Muscle layer of duodenum (tissue), 2 donors: Measurements from ENCODE around the gene LSM2.
"Not testable (repeated sequence)": the region's sequence is repeated elsewhere in the genome, so short reads cannot be mapped to it uniquely, and the experiment has no call there.

ENCODE experiments used
- H3K27ac ChIP-seq: one replicate; pipeline ENCODE4 v1.7.0; 2013; ENCODE audit warnings: mild to moderate bottlenecking, low read length
- H3K27me3 ChIP-seq: one replicate; pipeline ENCODE4 v1.7.0; 2013; ENCODE audit warnings: low read depth, mild to moderate bottlenecking, control low read depth, low read length
- H3K36me3 ChIP-seq, 2 donors: one replicate each; pipeline ENCODE4 v1.7.0; 2013; ENCODE audit warnings: low read length in 2 of 2, control low read depth in 1 of 2, mild to moderate bottlenecking in 1 of 2; ENCODE audit not compliant: insufficient read depth in 2 of 2, control insufficient read depth in 1 of 2
- H3K4me1 ChIP-seq, 2 donors: one replicate each; pipeline ENCODE4 v1.7.0; 2013; ENCODE audit warnings: low read length in 2 of 2, mild to moderate bottlenecking in 2 of 2, control low read depth in 1 of 2, moderate library complexity in 1 of 2; ENCODE audit not compliant: insufficient read depth in 2 of 2, control insufficient read depth in 1 of 2
- H3K4me3 ChIP-seq, 2 donors: one replicate each; pipeline ENCODE4 v1.7.0; 2013; ENCODE audit warnings: low read length in 2 of 2, low read depth in 1 of 2, mild to moderate bottlenecking in 1 of 2
- H3K9me3 ChIP-seq, 2 donors: one replicate each; pipeline ENCODE4 v1.7.0; 2013; ENCODE audit warnings: low read length in 2 of 2, control low read depth in 1 of 2, mild to moderate bottlenecking in 1 of 2; ENCODE audit not compliant: control insufficient read depth in 1 of 2
- donor health status: healthy.

LSM2 gene

GRCh38 chr6:31813465-31813849 lies 6.7 kb upstream of the LSM2 start:
- H3K9me3 ChIP-seq, result no peaks in the 10 kb centered on the region
- H3K27ac ChIP-seq, result peak overlapping the region; percentile 87
- no peaks in the 10 kb centered on the region for H3K27me3 ChIP-seq
- no peak overlapping the region for H3K4me3 ChIP-seq
- peaks cover 4 to 11% of the 10 kb centered on the region in 2 donors for H3K4me1 ChIP-seq
- H3K36me3 ChIP-seq, result no peaks in the 10 kb centered on the region

GRCh38 chr6:31811645-31812044 lies 4.9 kb upstream of the LSM2 start:
- Histone ChIP-seq H3K27ac (no peak overlapping the region), H3K4me3 (no peak overlapping the region), H3K27me3 (no peaks in the 10 kb centered on the region), H3K36me3 (no peaks in the 10 kb centered on the region), H3K4me1 (peaks cover 4 to 13% of the 10 kb centered on the region in 2 donors), H3K9me3 (no peaks in the 10 kb centered on the region)

- not testable (repeated sequence) for H3K27ac ChIP-seq, H3K9me3 ChIP-seq, H3K27me3 ChIP-seq, H3K4me3 ChIP-seq, H3K36me3 ChIP-seq
- H3K4me1 ChIP-seq, result peaks cover 8 to 18% of the 10 kb centered on the region in 2 donors
Observed at GRCh38 chr6:31808599-31808998, 1.8 kb upstream of the LSM2 start.

GRCh38 chr6:31805939-31806469 lies 762 bp downstream of the LSM2 start:
- Histone ChIP-seq H3K36me3 (peaks cover 0 to 3% of the 10 kb centered on the region in 2 donors), H3K27me3 (no peaks in the 10 kb centered on the region), H3K4me1 (peaks cover 8 to 12% of the 10 kb centered on the region in 2 donors), H3K27ac (peak overlapping the region; percentile 97), H3K9me3 (no peaks in the 10 kb centered on the region), H3K4me3 (peak overlapping the region; percentile 59 to 90)

- H3K4me1 ChIP-seq, H3K4me3 ChIP-seq, H3K27ac ChIP-seq, H3K9me3 ChIP-seq, H3K27me3 ChIP-seq, H3K36me3 ChIP-seq: not testable (repeated sequence)
Observed at GRCh38 chr6:31801031-31801927, 5.5 kb downstream of the LSM2 start.

GRCh38 chr6:31799781-31800180 lies 7.0 kb downstream of the LSM2 start:
- peaks cover 0 to 7% of the 10 kb centered on the region in 2 donors for H3K36me3 ChIP-seq
- H3K4me1 ChIP-seq, result peaks cover 0 to 5% of the 10 kb centered on the region in 2 donors
- no peaks in the 10 kb centered on the region for H3K9me3 ChIP-seq
- no peak overlapping the region for H3K4me3 ChIP-seq
- H3K27me3 ChIP-seq, result no peaks in the 10 kb centered on the region
- H3K27ac ChIP-seq, result no peak overlapping the region

- no peaks in the 10 kb centered on the region for H3K27me3 ChIP-seq
- H3K36me3 ChIP-seq, result peaks cover 0 to 8% of the 10 kb centered on the region in 2 donors
- peaks cover 0 to 10% of the 10 kb centered on the region in 2 donors for H3K4me1 ChIP-seq
- H3K4me3 ChIP-seq, result no peak overlapping the region
- H3K27ac ChIP-seq, result no peak overlapping the region
- H3K9me3 ChIP-seq, result no peaks in the 10 kb centered on the region
Observed at GRCh38 chr6:31797588-31797987, 9.2 kb downstream of the LSM2 start.

- Histone ChIP-seq H3K36me3 (peaks cover 4 to 14% of the 10 kb centered on the region in 2 donors), H3K9me3 (no peaks in the 10 kb centered on the region), H3K27me3 (no peaks in the 10 kb centered on the region), H3K4me3 (no peak overlapping the region), H3K4me1 (peaks cover 0 to 10% of the 10 kb centered on the region in 2 donors), H3K27ac (no peak overlapping the region)
Observed at GRCh38 chr6:31796993-31797385, 9.8 kb downstream of the LSM2 start.

- no peaks in the 10 kb centered on the region for H3K9me3 ChIP-seq
- H3K27ac ChIP-seq, result peak within 1 kb of the TSS; percentile 97
- H3K27me3 ChIP-seq, result no peaks in the 10 kb centered on the region
- H3K36me3 ChIP-seq, result peaks cover 4 to 20% of the 10 kb centered on the region in 2 donors
- H3K4me3 ChIP-seq, result peak within 1 kb of the TSS; percentile 68 to 94
- peaks cover 0 to 10% of the 10 kb centered on the region in 2 donors for H3K4me1 ChIP-seq
Observed at GRCh38 chr6:31795616-31796298, 11.0 kb downstream of the LSM2 start, which contains the start of gene VARS1. TSS of gene VARS1 (minus strand) at chr6:31795752. CDS start at chr6:31795217, 535 bp downstream.

- Histone ChIP-seq H3K4me3 (peak overlapping the region; percentile 68 to 94), H3K4me1 (peaks cover 0 to 10% of the 10 kb centered on the region in 2 donors), H3K27ac (peak overlapping the region; percentile 97), H3K36me3 (peaks cover 4 to 20% of the 10 kb centered on the region in 2 donors), H3K27me3 (no peaks in the 10 kb centered on the region), H3K9me3 (no peaks in the 10 kb centered on the region)
Observed at GRCh38 chr6:31794866-31795615, 11.7 kb downstream of the LSM2 start.
